BJ (cell line): Measurements from ENCODE around the gene VIPR1. TPM values are rescaled to one million over a fixed set of nuclear protein-coding genes. Genes with fewer than 3 reads are reported as not detected.
"Not testable (repeated sequence)": the region's sequence is repeated elsewhere in the genome, so short reads cannot be mapped to it uniquely, and the experiment has no call there.

Source experiments
- CTCF ChIA-PET: fragments of 350-600 bp; formaldehyde crosslinking; extraction: SDS; loops from one replicate; lab custom pipeline; 2021; ENCODE audit warnings: antibody characterized with exemption, inconsistent platforms; lab: Yijun Ruan, JAX
- POLR2A ChIA-PET: fragments of 300-600 bp; sonication (Branson Sonifier 250); formaldehyde crosslinking; extraction: SDS; loops from one replicate; lab custom pipeline; 2021; ENCODE audit warnings: antibody characterized with exemption; lab: Charles Lee
- DNase-seq: peaks from one replicate; pipeline ENCODE4 v3.0.0-alpha.2; 2011; ENCODE audit warnings: low read depth
- H3K27me3 ChIP-seq: 2 replicates; pipeline ENCODE4 v1.6.0; 2011; ENCODE audit warnings: low read length; ENCODE audit not compliant: control insufficient read depth, insufficient read depth
- H3K36me3 ChIP-seq: 2 replicates; pipeline ENCODE4 v1.5.1; 2011; ENCODE audit warnings: low read length; ENCODE audit not compliant: control insufficient read depth, insufficient read depth
- H3K4me3 ChIP-seq: 2 replicates; pipeline ENCODE4 v1.5.1; 2011; ENCODE audit warnings: low read depth, mild to moderate bottlenecking, control low read depth, low read length
- polyA plus RNA-seq: library from polyadenylated mRNA; depleted of rRNA; stranded (reverse); fragments of >200 nt; gene quantifications from 2 replicates; pipeline ENCODE4 v1.2.3, GENCODE V29; 2011
- TF ChIP-seq, protein P1 (sequence below): IDR thresholded peaks from 2 replicates; pipeline ENCODE4 v1.5.1; 2011; ENCODE audit warnings: low read depth, mild to moderate bottlenecking, control low read depth, inconsistent platforms, low read length, moderate library complexity; ENCODE audit not compliant: insufficient read depth

The VIPR1 gene
- polyA plus RNA-seq, 1 experiment, result not detected

- DNase-seq, result no peak
- ChIA-PET POLR2A (no interaction called here), CTCF (interaction anchor here (0.9 kb wide), 1 partner anchor 9 kb away, joined by 3 read pairs; no protein-coding TSS in a partner anchor)
- Histone ChIP-seq H3K4me3 (no peak overlapping the region), H3K36me3 (peaks cover 15% of the 10 kb centered on the region), H3K27me3 (no peaks in the 10 kb centered on the region)
- TF ChIP-seq, protein P1, sequence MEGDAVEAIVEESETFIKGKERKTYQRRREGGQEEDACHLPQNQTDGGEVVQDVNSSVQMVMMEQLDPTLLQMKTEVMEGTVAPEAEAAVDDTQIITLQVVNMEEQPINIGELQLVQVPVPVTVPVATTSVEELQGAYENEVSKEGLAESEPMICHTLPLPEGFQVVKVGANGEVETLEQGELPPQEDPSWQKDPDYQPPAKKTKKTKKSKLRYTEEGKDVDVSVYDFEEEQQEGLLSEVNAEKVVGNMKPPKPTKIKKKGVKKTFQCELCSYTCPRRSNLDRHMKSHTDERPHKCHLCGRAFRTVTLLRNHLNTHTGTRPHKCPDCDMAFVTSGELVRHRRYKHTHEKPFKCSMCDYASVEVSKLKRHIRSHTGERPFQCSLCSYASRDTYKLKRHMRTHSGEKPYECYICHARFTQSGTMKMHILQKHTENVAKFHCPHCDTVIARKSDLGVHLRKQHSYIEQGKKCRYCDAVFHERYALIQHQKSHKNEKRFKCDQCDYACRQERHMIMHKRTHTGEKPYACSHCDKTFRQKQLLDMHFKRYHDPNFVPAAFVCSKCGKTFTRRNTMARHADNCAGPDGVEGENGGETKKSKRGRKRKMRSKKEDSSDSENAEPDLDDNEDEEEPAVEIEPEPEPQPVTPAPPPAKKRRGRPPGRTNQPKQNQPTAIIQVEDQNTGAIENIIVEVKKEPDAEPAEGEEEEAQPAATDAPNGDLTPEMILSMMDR, result no peak
These were observed 53.7 kb downstream of the VIPR1 start for GRCh38 chr3:42556089-42556632.

GRCh38 chr3:42556817-42557216 lies 54.4 kb downstream of the VIPR1 start:
- POLR2A ChIA-PET, CTCF ChIA-PET: not testable (repeated sequence)
- H3K36me3 ChIP-seq, result peaks cover 13% of the 10 kb centered on the region

GRCh38 chr3:42557854-42558253 lies 55.4 kb downstream of the VIPR1 start:
- H3K36me3 ChIP-seq, result peaks cover 16% of the 10 kb centered on the region
- POLR2A ChIA-PET, result no interaction called here
- no peak overlapping the region for H3K4me3 ChIP-seq
- TF ChIP-seq, protein P1, result no peak
- CTCF ChIA-PET, result no interaction called here
- H3K27me3 ChIP-seq, result no peaks in the 10 kb centered on the region
- DNase-seq, result no peak

More at GRCh38 chr3:42556817-42557216, 54.4 kb downstream of the VIPR1 start:
- H3K4me3 ChIP-seq, H3K27me3 ChIP-seq, DNase-seq: not testable (repeated sequence)

GRCh38 chr3:42562047-42562907 lies 59.8 kb downstream of the VIPR1 start:
- no peak for DNase-seq
- H3K27me3 ChIP-seq, result no peaks in the 10 kb centered on the region
- POLR2A ChIA-PET, result interaction anchor here (0.6 kb wide), 1 partner anchor 91 kb away, joined by 5 read pairs; the partner anchor contains the start of gene ZBTB47
- H3K36me3 ChIP-seq, result peaks cover 11% of the 10 kb centered on the region
- H3K4me3 ChIP-seq, result no peak overlapping the region
- TF ChIP-seq, protein P1, result no peak
- CTCF ChIA-PET, result interaction anchor here (4.5 kb wide), 1 partner anchor 14 kb away, joined by 28 read pairs; no protein-coding TSS in a partner anchor

- Histone ChIP-seq H3K27me3 (no peaks in the 10 kb centered on the region), H3K4me3 (no peak overlapping the region), H3K36me3 (peaks cover 2% of the 10 kb centered on the region)
- ChIA-PET POLR2A (no interaction called here), CTCF (no interaction called here)
- TF ChIP-seq, protein P1, result no peak
- no peak for DNase-seq
These were observed 67.2 kb downstream of the VIPR1 start for GRCh38 chr3:42569593-42570142.
